Coronary artery (tissue), 2 donors: ENCODE measurements around the gene SMIM15.

Source experiments
- DNase-seq: peaks from one replicate; pipeline ENCODE4 v3.0.0-alpha.2; 2017; ENCODE audit warnings: low spot score
- H3K27ac ChIP-seq, 2 donors: fragments of 200-600 bp; sonication (generic); one replicate each; pipeline ENCODE4 v1.5.1; 2016 to 2019
- H3K4me3 ChIP-seq: fragments of 200-600 bp; sonication (generic); 2 replicates; pipeline ENCODE4 v1.5.1; 2016; ENCODE audit warnings: mild to moderate bottlenecking, moderate library complexity
- TF ChIP-seq, protein P1 (sequence below): fragments of 200-600 bp; sonication (generic); IDR thresholded peaks from one replicate; pipeline ENCODE4 v1.5.1; 2019; ENCODE audit warnings: antibody characterized with exemption

SMIM15 gene

DNA sequence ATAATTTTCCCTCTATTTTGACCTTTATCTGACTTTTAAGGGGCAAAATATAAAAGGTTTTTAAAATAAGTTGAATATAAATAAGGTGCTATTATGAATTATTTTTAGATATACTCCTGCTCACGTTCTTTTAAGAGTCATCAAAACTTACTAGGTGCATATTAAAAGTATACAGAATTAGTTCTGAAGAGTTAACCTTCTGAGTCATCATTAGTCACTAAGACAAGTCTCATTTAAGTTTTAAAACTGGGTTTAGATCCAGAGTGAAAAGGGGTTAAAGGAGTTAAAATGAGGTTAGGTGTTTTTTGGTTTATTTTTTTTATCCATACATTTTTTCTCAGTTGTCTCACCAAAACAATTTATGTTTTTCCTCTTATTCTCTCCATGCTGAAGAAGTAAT lies 41.7 kb downstream of the SMIM15 start:
- Histone ChIP-seq H3K27ac (no peak overlapping the region), H3K4me3 (no peak overlapping the region)
- no peak for DNase-seq
- TF ChIP-seq, protein P1, sequence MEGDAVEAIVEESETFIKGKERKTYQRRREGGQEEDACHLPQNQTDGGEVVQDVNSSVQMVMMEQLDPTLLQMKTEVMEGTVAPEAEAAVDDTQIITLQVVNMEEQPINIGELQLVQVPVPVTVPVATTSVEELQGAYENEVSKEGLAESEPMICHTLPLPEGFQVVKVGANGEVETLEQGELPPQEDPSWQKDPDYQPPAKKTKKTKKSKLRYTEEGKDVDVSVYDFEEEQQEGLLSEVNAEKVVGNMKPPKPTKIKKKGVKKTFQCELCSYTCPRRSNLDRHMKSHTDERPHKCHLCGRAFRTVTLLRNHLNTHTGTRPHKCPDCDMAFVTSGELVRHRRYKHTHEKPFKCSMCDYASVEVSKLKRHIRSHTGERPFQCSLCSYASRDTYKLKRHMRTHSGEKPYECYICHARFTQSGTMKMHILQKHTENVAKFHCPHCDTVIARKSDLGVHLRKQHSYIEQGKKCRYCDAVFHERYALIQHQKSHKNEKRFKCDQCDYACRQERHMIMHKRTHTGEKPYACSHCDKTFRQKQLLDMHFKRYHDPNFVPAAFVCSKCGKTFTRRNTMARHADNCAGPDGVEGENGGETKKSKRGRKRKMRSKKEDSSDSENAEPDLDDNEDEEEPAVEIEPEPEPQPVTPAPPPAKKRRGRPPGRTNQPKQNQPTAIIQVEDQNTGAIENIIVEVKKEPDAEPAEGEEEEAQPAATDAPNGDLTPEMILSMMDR, result no peak

- H3K27ac ChIP-seq, result no peak overlapping the region
- no peak overlapping the region for H3K4me3 ChIP-seq
- TF ChIP-seq, protein P1, result no peak
- no peak for DNase-seq
Observed at GRCh38 chr5:61119066-61119465, 43.2 kb downstream of the SMIM15 start.

GRCh38 chr5:61115968-61116367 lies 46.3 kb downstream of the SMIM15 start:
- TF ChIP-seq, protein P1, result no peak
- H3K27ac ChIP-seq, result no peak overlapping the region
- no peak overlapping the region for H3K4me3 ChIP-seq
- no peak for DNase-seq

- Histone ChIP-seq H3K27ac (no peak overlapping the region), H3K4me3 (no peak overlapping the region)
- DNase-seq, result no peak
- TF ChIP-seq, protein P1, result no peak
Observed at GRCh38 chr5:61114441-61114840, 47.8 kb downstream of the SMIM15 start.
